Peyer's patch (tissue), 4 donors: Measurements from ENCODE around the gene PIF1.

Experiments used
- CTCF ChIP-seq, 6 experiments: fragments of 450-650 bp in 4 of 6; fragments of 200-600 bp in 2 of 6; sonication (generic) in 1 of 6; IDR thresholded peaks; one replicate each; pipeline ENCODE4 v1.5.1; 2017 to 2019; ENCODE audit warnings: antibody characterized with exemption in 6 of 6, mild to moderate bottlenecking in 3 of 6, moderate library complexity in 1 of 6
- POLR2A ChIP-seq, 2 donors: fragments of 450-650 bp; IDR thresholded peaks; one replicate each; pipeline ENCODE4 v1.5.1; 2017; ENCODE audit warnings: antibody characterized with exemption in 2 of 2, mild to moderate bottlenecking in 2 of 2, moderate library complexity in 2 of 2

GRCh38 chr15:64845183-64845611 lies 19.8 kb upstream of the PIF1 start:
- no peak for TF ChIP-seq CTCF (IDR thresholded peaks at IDR 0.05)
- no peak for TF ChIP-seq POLR2A (IDR thresholded peaks at IDR 0.05)
